SK-N-SH (cell line): ENCODE data around the gene CDC14B. TPM values are rescaled to one million over a fixed set of nuclear protein-coding genes. Genes with fewer than 3 reads are reported as not detected.

Experiments used
- CTCF ChIA-PET: fragments of 300-600, 350-600 bp; formaldehyde crosslinking; extraction: SDS; loops from one replicate; lab custom pipeline; 2021; lab: Yijun Ruan, JAX
- POLR2A ChIA-PET: fragments of 350-600 bp; sonication (Branson Sonifier 250); formaldehyde crosslinking; extraction: SDS; loops from one replicate; lab custom pipeline; 2020; ENCODE audit warnings: antibody characterized with exemption, inconsistent platforms; lab: Yijun Ruan, JAX
- DNase-seq: peaks from one replicate; pipeline ENCODE4 v3.0.0; 2012
- H2AFZ ChIP-seq: fragments of 200-600 bp; sonication (generic); 2 replicates; pipeline ENCODE4 v1.8.1; 2016; ENCODE audit warnings: antibody characterized with exemption, mild to moderate bottlenecking, low read depth
- H3F3A ChIP-seq: fragments of 200-600 bp; sonication (generic); replicated peaks from 2 replicates; pipeline ENCODE3; 2016; ENCODE audit warnings: antibody characterized with exemption, mild to moderate bottlenecking; ENCODE audit not compliant: insufficient read depth
- H3K27ac ChIP-seq, 2 experiments: fragments of 200-500 bp in 1 of 2; fragments of 200-600 bp in 1 of 2; sonication (Bioruptor generic) in 1 of 2; sonication (generic), shearing (Covaris generic) in 1 of 2; 2 replicates each; pipeline versions ENCODE4 v1.5.1 to v1.6.1; 2014 to 2016; ENCODE audit warnings: low read depth in 2 of 2, inconsistent platforms in 1 of 2, low read length in 1 of 2, mild to moderate bottlenecking in 1 of 2, mixed read lengths in 1 of 2
- H3K27me3 ChIP-seq: fragments of 200-600 bp; sonication (generic), shearing (Covaris generic); 2 replicates; pipeline ENCODE4 v1.6.1; 2016; ENCODE audit warnings: mixed run types; ENCODE audit not compliant: insufficient read depth
- H3K36me3 ChIP-seq, 2 experiments: fragments of 200-500 bp in 1 of 2; fragments of 200-600 bp in 1 of 2; sonication (Bioruptor generic) in 1 of 2; sonication (generic) in 1 of 2; replicated peaks in 1 of 2; 2 replicates each; pipeline versions ENCODE3 to v1.5.1; 2014 to 2016; ENCODE audit warnings: low read length in 1 of 2, mild to moderate bottlenecking in 1 of 2; ENCODE audit not compliant: insufficient read depth in 2 of 2, control insufficient read depth in 1 of 2
- H3K4me1 ChIP-seq, 2 experiments: fragments of 200-500 bp in 1 of 2; fragments of 200-600 bp in 1 of 2; sonication (Bioruptor generic) in 1 of 2; sonication (generic), shearing (Covaris generic) in 1 of 2; 2 replicates each; pipeline versions ENCODE4 v1.5.1 to v1.6.1; 2014 to 2016; ENCODE audit warnings: low read depth in 1 of 2, low read length in 1 of 2, mixed run types in 1 of 2; ENCODE audit not compliant: insufficient read depth in 2 of 2, control insufficient read depth in 1 of 2
- H3K4me2 ChIP-seq: fragments of 200-600 bp; sonication (generic), shearing (Covaris generic); 2 replicates; pipeline ENCODE4 v1.6.1; 2017; ENCODE audit warnings: mixed run types
- H3K4me3 ChIP-seq, 2 experiments: fragments of 200-500 bp in 1 of 2; fragments of 200-600 bp in 1 of 2; sonication (Bioruptor generic) in 1 of 2; sonication (generic), shearing (Covaris generic) in 1 of 2; 2 replicates each; pipeline versions ENCODE4 v1.5.1 to v1.8.1; 2014 to 2016; ENCODE audit warnings: low read depth in 2 of 2, inconsistent platforms in 1 of 2, low read length in 1 of 2, mild to moderate bottlenecking in 1 of 2, mixed read lengths in 1 of 2, moderate library complexity in 1 of 2
- H3K79me2 ChIP-seq: fragments of 200-600 bp; sonication (generic); 2 replicates; pipeline ENCODE4 v1.8.1; 2017; ENCODE audit warnings: mild to moderate bottlenecking; ENCODE audit not compliant: insufficient read depth
- H3K9ac ChIP-seq: fragments of 200-600 bp; sonication (generic); 2 replicates; pipeline ENCODE4 v1.6.1; 2017; ENCODE audit warnings: mixed run types
- H3K9me2 ChIP-seq: fragments of 200-600 bp; sonication (generic); 2 replicates; pipeline ENCODE4 v1.6.1; 2017; ENCODE audit warnings: mixed run types
- H3K9me3 ChIP-seq: fragments of 200-600 bp; sonication (generic); 2 replicates; pipeline ENCODE4 v1.6.1; 2017; ENCODE audit warnings: mixed run types, mild to moderate bottlenecking, moderate library complexity
- H4K20me1 ChIP-seq: fragments of 200-600 bp; sonication (generic); 2 replicates; pipeline ENCODE4 v1.6.1; 2017; ENCODE audit warnings: mild to moderate bottlenecking, mixed run types; ENCODE audit not compliant: insufficient read depth
- ELF1 ChIP-seq: IDR thresholded peaks from 2 replicates; pipeline ENCODE4 v1.4.0; 2012
- FOSL2 ChIP-seq: IDR thresholded peaks from 2 replicates; pipeline ENCODE4 v1.4.0; 2012; ENCODE audit warnings: low read depth, mild to moderate bottlenecking, moderate library complexity, borderline replicate concordance
- GABPA ChIP-seq: IDR thresholded peaks from 2 replicates; pipeline ENCODE4 v1.4.0; 2012; ENCODE audit warnings: low read depth, mild to moderate bottlenecking
- GATA2 ChIP-seq: sonication (generic); formaldehyde crosslinking; IDR thresholded peaks from 2 replicates; pipeline ENCODE4 v1.5.0; 2020; ENCODE audit warnings: mild to moderate bottlenecking, missing genetic modification reagents
- MXI1 ChIP-seq: IDR thresholded peaks from 2 replicates; pipeline ENCODE4 v1.6.1; 2012; ENCODE audit warnings: mild to moderate bottlenecking, low read depth, low read length, improper control_type of control experiment
- RCOR1 ChIP-seq: fragments of 150-350 bp; IDR thresholded peaks from 2 replicates; pipeline ENCODE4 v1.6.1; 2017; ENCODE audit warnings: antibody characterized with exemption, low read length
- SMC3 ChIP-seq: IDR thresholded peaks from 2 replicates; pipeline ENCODE4 v1.6.1; 2012; ENCODE audit warnings: low read depth, low read length, improper control_type of control experiment
- TAF1 ChIP-seq: IDR thresholded peaks from 2 replicates; pipeline ENCODE4 v1.6.1; 2012; ENCODE audit warnings: low read depth, mild to moderate bottlenecking, low read length, moderate library complexity, borderline replicate concordance
- TCF12 ChIP-seq: IDR thresholded peaks from 2 replicates; pipeline ENCODE4 v1.4.0; 2012
- TEAD4 ChIP-seq: IDR thresholded peaks from 2 replicates; pipeline ENCODE4 v1.4.0; 2012; ENCODE audit warnings: mild to moderate bottlenecking, borderline replicate concordance; ENCODE audit not compliant: insufficient read depth
- YY1 ChIP-seq: IDR thresholded peaks from 2 replicates; pipeline ENCODE4 v1.4.0; 2012; ENCODE audit warnings: low read depth, mild to moderate bottlenecking
- WGBS: methylation state at CpG from one replicate; pipeline ENCODE4 v1.1.6; 2017; ENCODE audit warnings: low lambda C conversion rate; 5-methylcytosine and 5-hydroxymethylcytosine counted together
- polyA plus RNA-seq, 3 experiments: library from polyadenylated mRNA; depleted of rRNA; stranded (reverse); fragments of >200 nt; gene quantifications; 2 replicates each; pipeline ENCODE4 v1.2.3, GENCODE V29; 2012
- TF ChIP-seq, protein P1 (sequence below): IDR thresholded peaks from 2 replicates; pipeline ENCODE4 v1.4.0; 2012; ENCODE audit warnings: low read depth, borderline replicate concordance
- TF ChIP-seq, protein P2 (sequence below): fragments of 150-350 bp; IDR thresholded peaks from 2 replicates; pipeline ENCODE4 v1.6.1; 2016; ENCODE audit warnings: mild to moderate bottlenecking, low read depth, low read length
- TF ChIP-seq, protein P3 (sequence below): IDR thresholded peaks from 2 replicates; pipeline ENCODE4 v1.4.0; 2012; ENCODE audit warnings: low read depth, borderline replicate concordance
- TF ChIP-seq, protein P4 (sequence below): IDR thresholded peaks from 2 replicates; pipeline ENCODE4 v1.4.0; 2012; ENCODE audit warnings: low read depth
- TF ChIP-seq, protein P5 (sequence below): fragments of 200-600 bp; sonication (generic); IDR thresholded peaks from 2 replicates; pipeline ENCODE4 v1.6.1; 2017; ENCODE audit warnings: antibody characterized with exemption, mild to moderate bottlenecking, moderate library complexity
- TF ChIP-seq, protein P6 (sequence below): fragments of 150-350 bp; IDR thresholded peaks from 2 replicates; pipeline ENCODE4 v1.6.1; 2017; ENCODE audit warnings: antibody characterized with exemption, low read length, low read depth, borderline replicate concordance

Gene CDC14B
- polyA plus RNA-seq, 1 of the 3 experiments (the other 2 are of a cell fraction), result 10.1 TPM

DNA sequence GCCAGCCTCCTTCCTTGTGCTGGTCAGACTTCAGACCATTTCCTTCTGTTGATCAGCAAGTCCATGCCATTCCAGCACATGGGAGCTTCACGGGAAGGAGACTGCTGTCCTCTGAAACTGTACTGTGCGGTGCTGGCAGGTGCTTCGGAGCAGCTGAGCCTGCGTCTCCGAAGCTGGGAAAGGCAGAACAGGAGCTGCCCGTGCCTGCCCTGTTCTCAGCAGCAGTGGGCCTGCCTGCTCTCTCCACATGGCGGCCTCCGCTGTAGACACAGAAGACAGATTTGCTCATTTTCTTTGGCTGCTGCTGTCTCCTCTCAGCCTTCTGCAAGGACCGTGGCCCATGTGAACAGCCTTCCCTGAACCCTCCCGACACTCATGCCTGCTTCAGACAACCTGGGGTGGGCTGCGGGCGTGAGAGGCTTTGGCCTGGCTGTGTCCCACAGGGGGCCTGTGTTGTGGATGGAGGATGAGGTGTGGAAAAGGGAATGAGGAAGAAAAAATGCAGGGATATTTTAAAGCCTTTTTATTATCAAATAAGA is 126.6 kb downstream of the CDC14B start:
- POLR2A ChIA-PET, result no interaction called here
- WGBS, result 92% methylated on average over 11 of the region's 12 CpGs

More for the DNA sequence above, 126.6 kb downstream of the CDC14B start:
- Histone ChIP-seq H3F3A (no peaks in the 10 kb centered on the region), H3K36me3 (peaks cover 32 to 40% of the 10 kb centered on the region in 2 experiments), H3K27me3 (no peaks in the 10 kb centered on the region), H2AFZ (no peak overlapping the region), H3K79me2 (peaks cover under 1% of the 10 kb centered on the region; the same call in 1 of the 2 replicates), H4K20me1 (no peaks in the 10 kb centered on the region), H3K27ac (no peak overlapping the region), H3K9me3 (no peaks in the 10 kb centered on the region), H3K9ac (no peak overlapping the region), H3K4me1 (no peaks in the 10 kb centered on the region), H3K4me3 (no peak overlapping the region), H3K4me2 (no peak overlapping the region), H3K9me2 (no peaks in the 10 kb centered on the region)
- no peak for DNase-seq
- TF ChIP-seq ELF1 (no peak), TAF1 (no peak), GATA2 (CRISPR knock-in tag) (no peak), FOSL2 (no peak), SMC3 (no peak), YY1 (no peak), RCOR1 (no peak), MXI1 (no peak), TEAD4 (no peak), GABPA (no peak), TCF12 (no peak)
- TF ChIP-seq, protein P1, sequence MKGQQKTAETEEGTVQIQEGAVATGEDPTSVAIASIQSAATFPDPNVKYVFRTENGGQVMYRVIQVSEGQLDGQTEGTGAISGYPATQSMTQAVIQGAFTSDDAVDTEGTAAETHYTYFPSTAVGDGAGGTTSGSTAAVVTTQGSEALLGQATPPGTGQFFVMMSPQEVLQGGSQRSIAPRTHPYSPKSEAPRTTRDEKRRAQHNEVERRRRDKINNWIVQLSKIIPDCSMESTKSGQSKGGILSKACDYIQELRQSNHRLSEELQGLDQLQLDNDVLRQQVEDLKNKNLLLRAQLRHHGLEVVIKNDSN, result no peak
- TF ChIP-seq, protein P2, sequence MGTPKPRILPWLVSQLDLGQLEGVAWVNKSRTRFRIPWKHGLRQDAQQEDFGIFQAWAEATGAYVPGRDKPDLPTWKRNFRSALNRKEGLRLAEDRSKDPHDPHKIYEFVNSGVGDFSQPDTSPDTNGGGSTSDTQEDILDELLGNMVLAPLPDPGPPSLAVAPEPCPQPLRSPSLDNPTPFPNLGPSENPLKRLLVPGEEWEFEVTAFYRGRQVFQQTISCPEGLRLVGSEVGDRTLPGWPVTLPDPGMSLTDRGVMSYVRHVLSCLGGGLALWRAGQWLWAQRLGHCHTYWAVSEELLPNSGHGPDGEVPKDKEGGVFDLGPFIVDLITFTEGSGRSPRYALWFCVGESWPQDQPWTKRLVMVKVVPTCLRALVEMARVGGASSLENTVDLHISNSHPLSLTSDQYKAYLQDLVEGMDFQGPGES, result no peak
- TF ChIP-seq, protein P3, sequence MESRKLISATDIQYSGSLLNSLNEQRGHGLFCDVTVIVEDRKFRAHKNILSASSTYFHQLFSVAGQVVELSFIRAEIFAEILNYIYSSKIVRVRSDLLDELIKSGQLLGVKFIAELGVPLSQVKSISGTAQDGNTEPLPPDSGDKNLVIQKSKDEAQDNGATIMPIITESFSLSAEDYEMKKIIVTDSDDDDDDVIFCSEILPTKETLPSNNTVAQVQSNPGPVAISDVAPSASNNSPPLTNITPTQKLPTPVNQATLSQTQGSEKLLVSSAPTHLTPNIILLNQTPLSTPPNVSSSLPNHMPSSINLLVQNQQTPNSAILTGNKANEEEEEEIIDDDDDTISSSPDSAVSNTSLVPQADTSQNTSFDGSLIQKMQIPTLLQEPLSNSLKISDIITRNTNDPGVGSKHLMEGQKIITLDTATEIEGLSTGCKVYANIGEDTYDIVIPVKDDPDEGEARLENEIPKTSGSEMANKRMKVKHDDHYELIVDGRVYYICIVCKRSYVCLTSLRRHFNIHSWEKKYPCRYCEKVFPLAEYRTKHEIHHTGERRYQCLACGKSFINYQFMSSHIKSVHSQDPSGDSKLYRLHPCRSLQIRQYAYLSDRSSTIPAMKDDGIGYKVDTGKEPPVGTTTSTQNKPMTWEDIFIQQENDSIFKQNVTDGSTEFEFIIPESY, result no peak
- TF ChIP-seq, protein P4, sequence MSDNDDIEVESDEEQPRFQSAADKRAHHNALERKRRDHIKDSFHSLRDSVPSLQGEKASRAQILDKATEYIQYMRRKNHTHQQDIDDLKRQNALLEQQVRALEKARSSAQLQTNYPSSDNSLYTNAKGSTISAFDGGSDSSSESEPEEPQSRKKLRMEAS, result no peak
- TF ChIP-seq, protein P5, sequence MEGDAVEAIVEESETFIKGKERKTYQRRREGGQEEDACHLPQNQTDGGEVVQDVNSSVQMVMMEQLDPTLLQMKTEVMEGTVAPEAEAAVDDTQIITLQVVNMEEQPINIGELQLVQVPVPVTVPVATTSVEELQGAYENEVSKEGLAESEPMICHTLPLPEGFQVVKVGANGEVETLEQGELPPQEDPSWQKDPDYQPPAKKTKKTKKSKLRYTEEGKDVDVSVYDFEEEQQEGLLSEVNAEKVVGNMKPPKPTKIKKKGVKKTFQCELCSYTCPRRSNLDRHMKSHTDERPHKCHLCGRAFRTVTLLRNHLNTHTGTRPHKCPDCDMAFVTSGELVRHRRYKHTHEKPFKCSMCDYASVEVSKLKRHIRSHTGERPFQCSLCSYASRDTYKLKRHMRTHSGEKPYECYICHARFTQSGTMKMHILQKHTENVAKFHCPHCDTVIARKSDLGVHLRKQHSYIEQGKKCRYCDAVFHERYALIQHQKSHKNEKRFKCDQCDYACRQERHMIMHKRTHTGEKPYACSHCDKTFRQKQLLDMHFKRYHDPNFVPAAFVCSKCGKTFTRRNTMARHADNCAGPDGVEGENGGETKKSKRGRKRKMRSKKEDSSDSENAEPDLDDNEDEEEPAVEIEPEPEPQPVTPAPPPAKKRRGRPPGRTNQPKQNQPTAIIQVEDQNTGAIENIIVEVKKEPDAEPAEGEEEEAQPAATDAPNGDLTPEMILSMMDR, result no peak
- TF ChIP-seq, protein P6, sequence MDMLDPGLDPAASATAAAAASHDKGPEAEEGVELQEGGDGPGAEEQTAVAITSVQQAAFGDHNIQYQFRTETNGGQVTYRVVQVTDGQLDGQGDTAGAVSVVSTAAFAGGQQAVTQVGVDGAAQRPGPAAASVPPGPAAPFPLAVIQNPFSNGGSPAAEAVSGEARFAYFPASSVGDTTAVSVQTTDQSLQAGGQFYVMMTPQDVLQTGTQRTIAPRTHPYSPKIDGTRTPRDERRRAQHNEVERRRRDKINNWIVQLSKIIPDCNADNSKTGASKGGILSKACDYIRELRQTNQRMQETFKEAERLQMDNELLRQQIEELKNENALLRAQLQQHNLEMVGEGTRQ, result no peak
- CTCF ChIA-PET, result no interaction called here
